Measurements from ENCODE around the gene PASK. TPM values are rescaled to one million over a fixed set of nuclear protein-coding genes. Genes with fewer than 3 reads are reported as not detected.
A peak's percentile ranks its signal among the peaks of the same experiment; 100 is the strongest.

PASK gene
- total and polyA plus RNA-seq, 8 donors = 0.58 to 56.7 (median 5.9) TPM

GRCh38 chr2:241163601-241164118 is 14.4 kb upstream of the PASK start:
- intact Hi-C loops (cut with DNase I; ENCODE audit: low total_unique reads) = no loop called here
- WGBS, 5 donors = 73 to 78% (median 77%) methylated on average over 3 of the region's 3 CpGs
- peaks cover 61 to 95% (median 94%) of the 10 kb centered on the region in 4 donors for H3K36me3 ChIP-seq
- no peak overlapping the region for H3K4me3 ChIP-seq
- H3K27ac ChIP-seq = no peak overlapping the region
- peaks cover 0 to 15% (median 7%) of the 10 kb centered on the region in 4 donors for H3K4me1 ChIP-seq
- H3K9me3 ChIP-seq = no peaks in the 10 kb centered on the region
- H3K27me3 ChIP-seq = no peaks in the 10 kb centered on the region
- TF ChIP-seq CTCF (IDR thresholded peaks at IDR 0.05) (no peak), POLR2AphosphoS5 (IDR thresholded peaks at IDR 0.05) (no peak), EP300 (IDR thresholded peaks at IDR 0.05) (no peak), POLR2A (IDR thresholded peaks at IDR 0.05) (no peak)
- DNase-seq = no peak

GRCh38 chr2:241161646-241162281 is 12.5 kb upstream of the PASK start:
- DNase-seq = peak; percentile 12 to 31
- no peak overlapping the region for H3K4me3 ChIP-seq
- intact Hi-C loops (cut with DNase I; ENCODE audit: low total_unique reads) = no loop called here
- peaks cover 55 to 95% (median 93%) of the 10 kb centered on the region in 4 donors for H3K36me3 ChIP-seq
- peak overlapping the region in 4 of 5 donors; percentile 57 to 79 (median 72) for H3K27ac ChIP-seq
- peaks cover 0 to 15% (median 7%) of the 10 kb centered on the region in 4 donors for H3K4me1 ChIP-seq
- no peaks in the 10 kb centered on the region for H3K27me3 ChIP-seq
- no peaks in the 10 kb centered on the region for H3K9me3 ChIP-seq
- 44 to 73% (median 67%) methylated on average over 9 of the region's 9 CpGs for WGBS, 5 donors
- TF ChIP-seq EP300 (IDR thresholded peaks at IDR 0.05) = peak; percentile 9
- peak; percentile 29 to 71 (median 51) for TF ChIP-seq POLR2AphosphoS5 (IDR thresholded peaks at IDR 0.05)
- no peak for TF ChIP-seq CTCF (IDR thresholded peaks at IDR 0.05)

- Histone ChIP-seq H3K9me3 (no peaks in the 10 kb centered on the region), H3K27ac (peak overlapping the region in 2 of 5 donors; percentile 14 to 42), H3K27me3 (no peaks in the 10 kb centered on the region), H3K4me1 (peaks cover 0 to 15% (median 7%) of the 10 kb centered on the region in 4 donors), H3K36me3 (peaks cover 48 to 95% (median 89%) of the 10 kb centered on the region in 4 donors), H3K4me3 (no peak overlapping the region)
- no peak for TF ChIP-seq EP300 (IDR thresholded peaks at IDR 0.05)
- no peak for TF ChIP-seq POLR2A (IDR thresholded peaks at IDR 0.05)
- no peak for TF ChIP-seq CTCF (IDR thresholded peaks at IDR 0.05)
- no peak for TF ChIP-seq POLR2AphosphoS5 (IDR thresholded peaks at IDR 0.05)
- no peak for DNase-seq
- intact Hi-C loops (cut with DNase I; ENCODE audit: low total_unique reads) = no loop called here
- WGBS, 5 donors = 95 to 98% (median 97%) methylated on average over 7 of the region's 7 CpGs
These were observed 11.0 kb upstream of the PASK start for GRCh38 chr2:241160318-241160717.

- H3K27me3 ChIP-seq = no peaks in the 10 kb centered on the region
- 92 to 98% (median 94%) methylated on average over 5 of the region's 5 CpGs for WGBS, 5 donors
These were observed 9.8 kb upstream of the PASK start for GRCh38 chr2:241159116-241159515.

More at GRCh38 chr2:241159116-241159515, 9.8 kb upstream of the PASK start:
- TF ChIP-seq POLR2AphosphoS5 (IDR thresholded peaks at IDR 0.05) (no peak), CTCF (IDR thresholded peaks at IDR 0.05) (no peak), POLR2A (IDR thresholded peaks at IDR 0.05) (no peak), EP300 (IDR thresholded peaks at IDR 0.05) (no peak)
- DNase-seq = no peak
- Histone ChIP-seq H3K27ac (no peak overlapping the region), H3K36me3 (peaks cover 39 to 93% (median 89%) of the 10 kb centered on the region in 4 donors), H3K9me3 (no peaks in the 10 kb centered on the region), H3K4me1 (peaks cover 0 to 15% (median 7%) of the 10 kb centered on the region in 4 donors), H3K4me3 (no peak overlapping the region)
- intact Hi-C loops (cut with DNase I; ENCODE audit: low total_unique reads) = no loop called here
